HepG2 (cell line): ENCODE results near the gene ABTB2. TPM values are rescaled to one million over a fixed set of nuclear protein-coding genes. Genes with fewer than 3 reads are reported as not detected.

Experiments used
- FIP1L1 ChIP-seq: fragments of 200-400 bp; formaldehyde crosslinking; IDR thresholded peaks from 2 replicates; pipeline ENCODE4 v1.6.1; 2018; ENCODE audit warnings: low read depth, mild to moderate bottlenecking, low read length, moderate library complexity, borderline replicate concordance; ENCODE audit not compliant: insufficient read depth
- IRF1 ChIP-seq: sonication (generic); formaldehyde crosslinking; IDR thresholded peaks from 2 replicates; pipeline ENCODE4 v1.4.0; 2020; ENCODE audit warnings: low read depth, mild to moderate bottlenecking, missing genetic modification reagents
- KLF13 ChIP-seq: sonication (generic); formaldehyde crosslinking; IDR thresholded peaks from 2 replicates; pipeline ENCODE4 v1.4.0; 2020; ENCODE audit warnings: mild to moderate bottlenecking, missing genetic modification reagents
- MTF1 ChIP-seq: sonication (generic); formaldehyde crosslinking; IDR thresholded peaks from 2 replicates; pipeline ENCODE4 v1.5.0; 2020; ENCODE audit warnings: missing genetic modification reagents
- MXD4 ChIP-seq: IDR thresholded peaks from 2 replicates; pipeline ENCODE4 v1.6.1; 2016; ENCODE audit warnings: mild to moderate bottlenecking, missing biosample characterization, missing genetic modification reagents
- NFE2L2 ChIP-seq: fragments of 150-350 bp; IDR thresholded peaks from 2 replicates; pipeline ENCODE4 v1.6.1; 2014; ENCODE audit warnings: low read length
- RELA ChIP-seq: sonication (generic); formaldehyde crosslinking; IDR thresholded peaks from 2 replicates; pipeline ENCODE4 v1.4.0; 2020; ENCODE audit warnings: missing genetic modification reagents
- RFX3 ChIP-seq: IDR thresholded peaks from 2 replicates; pipeline ENCODE4 v1.6.1; 2016; ENCODE audit warnings: missing biosample characterization, missing genetic modification reagents
- TOPORS ChIP-seq: sonication (generic); formaldehyde crosslinking; IDR thresholded peaks from 2 replicates; pipeline ENCODE4 v1.8.0; 2023; ENCODE audit warnings: mild to moderate bottlenecking, missing genetic modification reagents
- ZC3H13 ChIP-seq: sonication (generic); formaldehyde crosslinking; IDR thresholded peaks from 2 replicates; pipeline ENCODE4 v1.8.1; 2023; ENCODE audit warnings: mild to moderate bottlenecking, missing genetic modification reagents, moderate library complexity
- ZFP82 ChIP-seq: sonication (generic); formaldehyde crosslinking; IDR thresholded peaks from 2 replicates; pipeline ENCODE4 v1.5.1; 2020; ENCODE audit warnings: mild to moderate bottlenecking, missing genetic modification reagents, borderline replicate concordance
- ZNF224 ChIP-seq: sonication (generic); formaldehyde crosslinking; IDR thresholded peaks from 2 replicates; pipeline ENCODE4 v1.5.0; 2020; ENCODE audit warnings: mild to moderate bottlenecking, missing genetic modification reagents
- ZNF24 ChIP-seq: fragments of 450-650 bp; IDR thresholded peaks from 2 replicates; pipeline ENCODE4 v1.6.1; 2017; ENCODE audit warnings: antibody characterized with exemption, mild to moderate bottlenecking
- ZNF605 ChIP-seq: sonication (generic); formaldehyde crosslinking; IDR thresholded peaks from 2 replicates; pipeline ENCODE4 v1.8.0; 2022; ENCODE audit warnings: mild to moderate bottlenecking, missing genetic modification reagents
- ZNF691 ChIP-seq: sonication (generic); formaldehyde crosslinking; IDR thresholded peaks from 2 replicates; pipeline ENCODE4 v1.4.0; 2020; ENCODE audit warnings: missing genetic modification reagents, low read depth, mild to moderate bottlenecking, borderline replicate concordance
- ZNF83 ChIP-seq: sonication (generic); formaldehyde crosslinking; IDR thresholded peaks from 2 replicates; pipeline ENCODE4 v1.4.0; 2020; ENCODE audit warnings: missing genetic modification reagents, mild to moderate bottlenecking, borderline replicate concordance
- polyA plus RNA-seq, 8 experiments: library from polyadenylated mRNA; depleted of rRNA in 3 of 8; stranded (reverse) in 7 of 8; unstranded in 1 of 8; fragments of >200 nt; fragmentation: Illumina TruSeq in 4 of 8; extraction: Trizol in 4 of 8; gene quantifications; 2 replicates each; pipeline versions ENCODE4 v1.2.1 to v1.2.3, GENCODE V29; 2011 to 2016; ENCODE audit warnings: low read depth in 4 of 8, missing spikeins in 1 of 8, mixed read lengths in 1 of 8; ENCODE audit not compliant: insufficient read depth in 1 of 8
- total RNA-seq, 5 experiments: library from RNA; depleted of rRNA; stranded (reverse); fragments of >200 nt; fragmentation: Illumina TruSeq; extraction: Trizol; gene quantifications; 2 replicates each; pipeline ENCODE4 v1.2.3, GENCODE V29; 2016; ENCODE audit warnings: low read depth in 1 of 5
- TF ChIP-seq, protein P1 (sequence below), 2 experiments: fragments of 450-650 bp in 1 of 2; sonication (generic) in 1 of 2; formaldehyde crosslinking in 1 of 2; IDR thresholded peaks; 2 replicates each; pipeline versions ENCODE4 v1.6.1 to v1.8.0; 2016 to 2022; ENCODE audit warnings: antibody characterized with exemption in 1 of 2, mild to moderate bottlenecking in 1 of 2, missing genetic modification reagents in 1 of 2

ABTB2 gene
- total and polyA plus RNA-seq, 2 of the 13 experiments (the other 11 are each of a cell fraction or from before 2014, with no cell fraction given), result 5.1 to 15.4 TPM

GRCh38 chr11:34105079-34105956 lies 252.5 kb downstream of the ABTB2 start, which contains the start of gene NAT10 (continued):
- TF ChIP-seq, protein P1, sequence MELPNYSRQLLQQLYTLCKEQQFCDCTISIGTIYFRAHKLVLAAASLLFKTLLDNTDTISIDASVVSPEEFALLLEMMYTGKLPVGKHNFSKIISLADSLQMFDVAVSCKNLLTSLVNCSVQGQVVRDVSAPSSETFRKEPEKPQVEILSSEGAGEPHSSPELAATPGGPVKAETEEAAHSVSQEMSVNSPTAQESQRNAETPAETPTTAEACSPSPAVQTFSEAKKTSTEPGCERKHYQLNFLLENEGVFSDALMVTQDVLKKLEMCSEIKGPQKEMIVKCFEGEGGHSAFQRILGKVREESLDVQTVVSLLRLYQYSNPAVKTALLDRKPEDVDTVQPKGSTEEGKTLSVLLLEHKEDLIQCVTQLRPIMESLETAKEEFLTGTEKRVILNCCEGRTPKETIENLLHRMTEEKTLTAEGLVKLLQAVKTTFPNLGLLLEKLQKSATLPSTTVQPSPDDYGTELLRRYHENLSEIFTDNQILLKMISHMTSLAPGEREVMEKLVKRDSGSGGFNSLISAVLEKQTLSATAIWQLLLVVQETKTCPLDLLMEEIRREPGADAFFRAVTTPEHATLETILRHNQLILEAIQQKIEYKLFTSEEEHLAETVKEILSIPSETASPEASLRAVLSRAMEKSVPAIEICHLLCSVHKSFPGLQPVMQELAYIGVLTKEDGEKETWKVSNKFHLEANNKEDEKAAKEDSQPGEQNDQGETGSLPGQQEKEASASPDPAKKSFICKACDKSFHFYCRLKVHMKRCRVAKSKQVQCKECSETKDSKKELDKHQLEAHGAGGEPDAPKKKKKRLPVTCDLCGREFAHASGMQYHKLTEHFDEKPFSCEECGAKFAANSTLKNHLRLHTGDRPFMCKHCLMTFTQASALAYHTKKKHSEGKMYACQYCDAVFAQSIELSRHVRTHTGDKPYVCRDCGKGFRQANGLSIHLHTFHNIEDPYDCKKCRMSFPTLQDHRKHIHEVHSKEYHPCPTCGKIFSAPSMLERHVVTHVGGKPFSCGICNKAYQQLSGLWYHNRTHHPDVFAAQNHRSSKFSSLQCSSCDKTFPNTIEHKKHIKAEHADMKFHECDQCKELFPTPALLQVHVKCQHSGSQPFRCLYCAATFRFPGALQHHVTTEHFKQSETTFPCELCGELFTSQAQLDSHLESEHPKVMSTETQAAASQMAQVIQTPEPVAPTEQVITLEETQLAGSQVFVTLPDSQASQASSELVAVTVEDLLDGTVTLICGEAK (IDR thresholded peaks at IDR 0.05), result no peak
- TF ChIP-seq, protein P1 (CRISPR knock-in tag; IDR thresholded peaks at IDR 0.05), result peak; percentile 89
- 0 out of 2 replicates have a peak, but pooled peaks have one; percentile 32 for TF ChIP-seq ZNF24
- no peak for TF ChIP-seq RFX3 (CRISPR knock-in tag)
- TF ChIP-seq IRF1 (CRISPR knock-in tag), result no peak
- peak; percentile 71; the same call in 1 of the 2 replicates for TF ChIP-seq ZNF83
- TF ChIP-seq MXD4 (CRISPR knock-in tag), result peak; percentile 98
- TF ChIP-seq MTF1 (CRISPR knock-in tag), result 0 out of 2 replicates have a peak, but pooled peaks have one; percentile 6
- TF ChIP-seq KLF13 (CRISPR knock-in tag), result 0 out of 2 replicates have a peak, but pooled peaks have one; percentile 49
- peak; percentile 74; the same call in 1 of the 2 replicates for TF ChIP-seq TOPORS (CRISPR knock-in tag)
- TF ChIP-seq NFE2L2, result 0 out of 2 replicates have a peak, but pooled peaks have one; percentile 1
- peak; percentile 30; the same call in 1 of the 2 replicates for TF ChIP-seq ZNF605 (CRISPR knock-in tag)
- peak; percentile 88 for TF ChIP-seq ZNF691 (CRISPR knock-in tag)
- TF ChIP-seq ZFP82 (CRISPR knock-in tag), result peak; percentile 72; the same call in 1 of the 2 replicates
- peak; percentile 85; the same call in 1 of the 2 replicates for TF ChIP-seq ZNF224 (CRISPR knock-in tag)
- TF ChIP-seq ZC3H13 (CRISPR knock-in tag), result peak; percentile 94
- TF ChIP-seq FIP1L1, result 0 out of 2 replicates have a peak, but pooled peaks have one; percentile 2
- no peak for TF ChIP-seq RELA (CRISPR knock-in tag)
